ENCODE results near the gene RYR3. TPM values are rescaled to one million over a fixed set of nuclear protein-coding genes. Genes with fewer than 3 reads are reported as not detected.
A peak's percentile ranks its signal among the peaks of the same experiment; 100 is the strongest.

Gene RYR3
- total and polyA plus RNA-seq, 10 of the 15 experiments (the other 5 are each of a cell fraction or from before 2014, with no cell fraction given), result under 0.01 to 0.44 (median 0.16) TPM; not detected in 5

DNA sequence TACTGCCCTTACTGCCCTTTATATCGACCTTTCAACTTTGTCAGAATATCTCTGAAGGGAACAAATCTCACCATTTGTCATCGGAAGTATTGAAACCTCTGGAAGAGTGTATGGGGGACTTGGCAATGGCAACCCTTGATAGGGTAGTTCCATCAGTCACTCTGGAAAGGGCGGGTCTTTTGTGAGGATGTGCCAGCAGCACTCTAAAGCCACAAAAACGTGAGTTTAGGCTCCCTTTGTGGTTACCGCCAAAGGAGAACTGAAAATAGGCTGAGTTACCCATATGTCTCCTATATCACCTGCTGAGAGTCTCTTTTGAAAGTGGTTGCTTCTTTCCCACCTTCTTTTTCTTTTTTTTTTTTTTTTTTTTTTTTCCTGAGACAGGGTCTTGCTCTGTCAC is 360.7 kb downstream of the RYR3 start (continued):
- TF ChIP-seq ZNF592 (IDR thresholded peaks at IDR 0.05), result no peak
- TF ChIP-seq, protein P1, sequence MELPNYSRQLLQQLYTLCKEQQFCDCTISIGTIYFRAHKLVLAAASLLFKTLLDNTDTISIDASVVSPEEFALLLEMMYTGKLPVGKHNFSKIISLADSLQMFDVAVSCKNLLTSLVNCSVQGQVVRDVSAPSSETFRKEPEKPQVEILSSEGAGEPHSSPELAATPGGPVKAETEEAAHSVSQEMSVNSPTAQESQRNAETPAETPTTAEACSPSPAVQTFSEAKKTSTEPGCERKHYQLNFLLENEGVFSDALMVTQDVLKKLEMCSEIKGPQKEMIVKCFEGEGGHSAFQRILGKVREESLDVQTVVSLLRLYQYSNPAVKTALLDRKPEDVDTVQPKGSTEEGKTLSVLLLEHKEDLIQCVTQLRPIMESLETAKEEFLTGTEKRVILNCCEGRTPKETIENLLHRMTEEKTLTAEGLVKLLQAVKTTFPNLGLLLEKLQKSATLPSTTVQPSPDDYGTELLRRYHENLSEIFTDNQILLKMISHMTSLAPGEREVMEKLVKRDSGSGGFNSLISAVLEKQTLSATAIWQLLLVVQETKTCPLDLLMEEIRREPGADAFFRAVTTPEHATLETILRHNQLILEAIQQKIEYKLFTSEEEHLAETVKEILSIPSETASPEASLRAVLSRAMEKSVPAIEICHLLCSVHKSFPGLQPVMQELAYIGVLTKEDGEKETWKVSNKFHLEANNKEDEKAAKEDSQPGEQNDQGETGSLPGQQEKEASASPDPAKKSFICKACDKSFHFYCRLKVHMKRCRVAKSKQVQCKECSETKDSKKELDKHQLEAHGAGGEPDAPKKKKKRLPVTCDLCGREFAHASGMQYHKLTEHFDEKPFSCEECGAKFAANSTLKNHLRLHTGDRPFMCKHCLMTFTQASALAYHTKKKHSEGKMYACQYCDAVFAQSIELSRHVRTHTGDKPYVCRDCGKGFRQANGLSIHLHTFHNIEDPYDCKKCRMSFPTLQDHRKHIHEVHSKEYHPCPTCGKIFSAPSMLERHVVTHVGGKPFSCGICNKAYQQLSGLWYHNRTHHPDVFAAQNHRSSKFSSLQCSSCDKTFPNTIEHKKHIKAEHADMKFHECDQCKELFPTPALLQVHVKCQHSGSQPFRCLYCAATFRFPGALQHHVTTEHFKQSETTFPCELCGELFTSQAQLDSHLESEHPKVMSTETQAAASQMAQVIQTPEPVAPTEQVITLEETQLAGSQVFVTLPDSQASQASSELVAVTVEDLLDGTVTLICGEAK (IDR thresholded peaks at IDR 0.05; ENCODE audit: borderline replicate concordance), result no peak
- TF ChIP-seq EZH2 (IDR thresholded peaks at IDR 0.05; ENCODE audit: borderline replicate concordance, control insufficient read depth, low read depth, low read length), result no peak
- TF ChIP-seq, protein P2, sequence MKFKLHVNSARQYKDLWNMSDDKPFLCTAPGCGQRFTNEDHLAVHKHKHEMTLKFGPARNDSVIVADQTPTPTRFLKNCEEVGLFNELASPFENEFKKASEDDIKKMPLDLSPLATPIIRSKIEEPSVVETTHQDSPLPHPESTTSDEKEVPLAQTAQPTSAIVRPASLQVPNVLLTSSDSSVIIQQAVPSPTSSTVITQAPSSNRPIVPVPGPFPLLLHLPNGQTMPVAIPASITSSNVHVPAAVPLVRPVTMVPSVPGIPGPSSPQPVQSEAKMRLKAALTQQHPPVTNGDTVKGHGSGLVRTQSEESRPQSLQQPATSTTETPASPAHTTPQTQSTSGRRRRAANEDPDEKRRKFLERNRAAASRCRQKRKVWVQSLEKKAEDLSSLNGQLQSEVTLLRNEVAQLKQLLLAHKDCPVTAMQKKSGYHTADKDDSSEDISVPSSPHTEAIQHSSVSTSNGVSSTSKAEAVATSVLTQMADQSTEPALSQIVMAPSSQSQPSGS (IDR thresholded peaks at IDR 0.05; ENCODE audit: low read length), result no peak
- TF ChIP-seq, protein P3, sequence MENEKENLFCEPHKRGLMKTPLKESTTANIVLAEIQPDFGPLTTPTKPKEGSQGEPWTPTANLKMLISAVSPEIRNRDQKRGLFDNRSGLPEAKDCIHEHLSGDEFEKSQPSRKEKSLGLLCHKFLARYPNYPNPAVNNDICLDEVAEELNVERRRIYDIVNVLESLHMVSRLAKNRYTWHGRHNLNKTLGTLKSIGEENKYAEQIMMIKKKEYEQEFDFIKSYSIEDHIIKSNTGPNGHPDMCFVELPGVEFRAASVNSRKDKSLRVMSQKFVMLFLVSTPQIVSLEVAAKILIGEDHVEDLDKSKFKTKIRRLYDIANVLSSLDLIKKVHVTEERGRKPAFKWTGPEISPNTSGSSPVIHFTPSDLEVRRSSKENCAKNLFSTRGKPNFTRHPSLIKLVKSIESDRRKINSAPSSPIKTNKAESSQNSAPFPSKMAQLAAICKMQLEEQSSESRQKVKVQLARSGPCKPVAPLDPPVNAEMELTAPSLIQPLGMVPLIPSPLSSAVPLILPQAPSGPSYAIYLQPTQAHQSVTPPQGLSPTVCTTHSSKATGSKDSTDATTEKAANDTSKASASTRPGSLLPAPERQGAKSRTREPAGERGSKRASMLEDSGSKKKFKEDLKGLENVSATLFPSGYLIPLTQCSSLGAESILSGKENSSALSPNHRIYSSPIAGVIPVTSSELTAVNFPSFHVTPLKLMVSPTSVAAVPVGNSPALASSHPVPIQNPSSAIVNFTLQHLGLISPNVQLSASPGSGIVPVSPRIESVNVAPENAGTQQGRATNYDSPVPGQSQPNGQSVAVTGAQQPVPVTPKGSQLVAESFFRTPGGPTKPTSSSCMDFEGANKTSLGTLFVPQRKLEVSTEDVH (IDR thresholded peaks at IDR 0.05; ENCODE audit: low read depth, partially characterized antibody), result no peak
- TF ChIP-seq JUNB (IDR thresholded peaks at IDR 0.05), result no peak
- no peak for TF ChIP-seq RAD21 (IDR thresholded peaks at IDR 0.05; ENCODE audit: insufficient read depth, low read depth, low read length)
- TF ChIP-seq RBBP5 (conservative IDR thresholded peaks at IDR 0.05), result no peak
- no peak for TF ChIP-seq HDAC6 (IDR thresholded peaks at IDR 0.05; ENCODE audit: unreplicated experiment)
- no peak for TF ChIP-seq TARDBP (IDR thresholded peaks at IDR 0.05; ENCODE audit: borderline replicate concordance)
- TF ChIP-seq, protein P4, sequence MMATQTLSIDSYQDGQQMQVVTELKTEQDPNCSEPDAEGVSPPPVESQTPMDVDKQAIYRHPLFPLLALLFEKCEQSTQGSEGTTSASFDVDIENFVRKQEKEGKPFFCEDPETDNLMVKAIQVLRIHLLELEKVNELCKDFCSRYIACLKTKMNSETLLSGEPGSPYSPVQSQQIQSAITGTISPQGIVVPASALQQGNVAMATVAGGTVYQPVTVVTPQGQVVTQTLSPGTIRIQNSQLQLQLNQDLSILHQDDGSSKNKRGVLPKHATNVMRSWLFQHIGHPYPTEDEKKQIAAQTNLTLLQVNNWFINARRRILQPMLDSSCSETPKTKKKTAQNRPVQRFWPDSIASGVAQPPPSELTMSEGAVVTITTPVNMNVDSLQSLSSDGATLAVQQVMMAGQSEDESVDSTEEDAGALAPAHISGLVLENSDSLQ (IDR thresholded peaks at IDR 0.05), result peak; percentile 86
- TF ChIP-seq PAX5 (IDR thresholded peaks at IDR 0.05; ENCODE audit: borderline replicate concordance, low read depth, low read length), result 0 out of 2 replicates have a peak, but pooled peaks have one; percentile 31
- no peak for TF ChIP-seq GATAD2B (conservative IDR thresholded peaks at IDR 0.05; ENCODE audit: low read depth)
- peak; percentile 87 for TF ChIP-seq SPI1 (IDR thresholded peaks at IDR 0.05; ENCODE audit: borderline replicate concordance, insufficient read depth, low read depth, low read length)
- no peak for TF ChIP-seq POU2F2 (IDR thresholded peaks at IDR 0.05; ENCODE audit: borderline replicate concordance, low read depth, low read length)
